Erythroblast (primary cell): Measurements from ENCODE around the gene SAA1.
"Not testable (repeated sequence)": the region's sequence is repeated elsewhere in the genome, so short reads cannot be mapped to it uniquely, and the experiment has no call there.

ENCODE experiments used
- GATA1 ChIP-seq: IDR thresholded peaks from 2 replicates; pipeline ENCODE4 v1.6.1; 2011; ENCODE audit warnings: low read depth, mild to moderate bottlenecking, control low read depth, low read length, moderate library complexity
- POLR2A ChIP-seq: IDR thresholded peaks from 2 replicates; pipeline ENCODE4 v1.6.1; 2011; ENCODE audit warnings: mild to moderate bottlenecking, low read length

DNA sequence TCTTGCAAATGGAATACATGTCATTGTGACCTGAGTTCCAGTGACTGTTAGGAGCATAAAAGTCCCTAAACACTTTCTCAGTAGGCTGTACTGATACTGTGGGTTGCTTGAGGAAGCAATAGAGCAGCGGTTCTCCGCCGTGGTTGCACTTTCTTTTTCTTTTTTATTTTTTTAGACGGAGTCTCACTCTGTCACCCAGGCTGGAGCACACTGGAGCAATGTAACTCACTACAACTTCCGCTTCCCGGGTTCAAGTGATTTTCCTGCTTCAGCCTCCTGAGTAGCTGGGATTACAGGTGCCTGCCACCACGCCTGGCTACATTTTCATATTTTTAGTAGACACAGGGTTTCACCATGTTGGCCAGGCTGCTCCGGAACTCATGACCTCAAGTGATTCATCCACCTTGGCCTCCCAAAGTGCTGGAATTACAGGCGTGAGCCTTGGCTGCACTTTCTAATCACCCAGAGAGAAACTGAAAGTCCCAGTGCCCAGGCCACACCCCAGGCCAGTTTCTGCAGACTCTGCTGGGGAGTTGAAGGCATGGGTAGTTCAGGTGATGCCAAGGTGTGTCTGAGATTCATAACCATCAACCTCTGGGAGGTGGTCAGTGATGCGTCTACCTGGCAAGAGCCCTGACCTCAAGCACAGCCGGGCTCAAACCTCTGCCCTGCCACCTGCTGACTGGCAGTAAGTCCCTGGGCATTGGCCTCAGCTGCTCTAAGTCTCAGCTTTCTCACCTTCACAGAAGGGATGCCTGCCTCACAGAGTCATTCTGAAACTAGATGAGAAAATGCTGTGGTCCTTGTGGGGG lies 19.5 kb upstream of the SAA1 start:
- TF ChIP-seq POLR2A, GATA1: not testable (repeated sequence)
